NOMO-1 (cell line): ENCODE results near the gene GIPR.

Source experiments
- DNase-seq, 2 experiments: peaks; one replicate each; lab custom pipeline; 2025; ENCODE audit not compliant: unreplicated experiment in 2 of 2; lab: John Stamatoyannopoulos, UW

Gene GIPR

GRCh38 chr19:45729800-45730290 lies 61.8 kb downstream of the GIPR start:
- no peak for DNase-seq

GRCh38 chr19:45730368-45731288 lies 62.6 kb downstream of the GIPR start, which contains the start of gene FBXO46:
Gene FBXO46, minus strand, starts transcription at chr19:45730896. Its CDS starts 17,401 bp downstream, at chr19:45713495.
- peak; percentile 98 to 99 for DNase-seq
